ENCODE results near the gene LRP5.

LRP5 gene

DNA sequence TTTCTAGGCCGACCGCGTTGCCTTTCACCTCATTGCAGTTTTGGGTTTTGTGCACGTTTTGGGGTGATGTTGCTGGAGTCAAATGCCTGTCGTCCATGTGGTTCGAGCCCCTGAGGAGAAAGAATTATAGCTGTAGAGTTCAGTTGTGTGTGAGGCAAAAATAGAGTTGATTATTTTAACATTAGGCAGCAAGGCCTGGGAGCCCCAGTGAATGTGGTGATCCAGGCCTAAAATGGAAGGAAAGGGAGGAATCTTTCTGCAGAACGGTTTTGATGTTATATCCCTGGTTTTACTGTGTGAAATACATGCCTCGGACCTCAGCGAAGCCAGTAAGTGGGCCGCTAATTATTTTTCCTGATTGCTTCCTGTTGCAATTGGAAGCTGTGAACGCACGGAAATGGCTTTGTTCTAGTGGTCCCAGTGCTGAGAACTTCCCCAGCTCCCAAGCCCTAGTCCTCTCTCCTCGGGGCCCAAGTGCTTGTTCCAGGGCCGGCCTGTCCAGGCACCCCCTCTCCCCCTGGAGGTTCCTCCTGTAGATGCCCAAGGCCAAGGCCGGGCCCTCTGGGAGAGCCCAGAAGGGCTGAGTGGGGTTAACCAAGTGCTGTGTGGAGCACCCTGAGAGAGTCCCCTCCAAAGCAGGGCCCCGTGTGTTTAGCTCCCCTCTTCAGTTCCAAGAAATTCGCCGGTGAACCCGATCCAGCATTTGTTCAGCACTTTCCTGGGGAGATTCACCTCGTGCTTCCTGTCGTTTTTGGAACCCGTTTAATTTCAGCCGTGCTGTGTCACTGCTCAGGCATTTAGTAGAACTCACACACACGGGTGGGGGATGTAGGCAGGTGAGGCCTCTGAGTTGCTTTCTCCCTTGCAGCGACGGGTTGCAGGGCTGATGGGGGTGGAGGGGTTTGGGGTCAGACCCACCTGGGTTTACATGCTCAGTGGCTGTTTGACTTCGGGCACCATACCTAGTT is 2.1 kb downstream of the LRP5 start:
- no peak for DNase-seq (ENCODE audit: low read depth)
- H3K4me3 ChIP-seq (replicated peaks; ENCODE audit: low read depth, low read length): peak overlapping the region; percentile 67
- TF ChIP-seq, protein P1, sequence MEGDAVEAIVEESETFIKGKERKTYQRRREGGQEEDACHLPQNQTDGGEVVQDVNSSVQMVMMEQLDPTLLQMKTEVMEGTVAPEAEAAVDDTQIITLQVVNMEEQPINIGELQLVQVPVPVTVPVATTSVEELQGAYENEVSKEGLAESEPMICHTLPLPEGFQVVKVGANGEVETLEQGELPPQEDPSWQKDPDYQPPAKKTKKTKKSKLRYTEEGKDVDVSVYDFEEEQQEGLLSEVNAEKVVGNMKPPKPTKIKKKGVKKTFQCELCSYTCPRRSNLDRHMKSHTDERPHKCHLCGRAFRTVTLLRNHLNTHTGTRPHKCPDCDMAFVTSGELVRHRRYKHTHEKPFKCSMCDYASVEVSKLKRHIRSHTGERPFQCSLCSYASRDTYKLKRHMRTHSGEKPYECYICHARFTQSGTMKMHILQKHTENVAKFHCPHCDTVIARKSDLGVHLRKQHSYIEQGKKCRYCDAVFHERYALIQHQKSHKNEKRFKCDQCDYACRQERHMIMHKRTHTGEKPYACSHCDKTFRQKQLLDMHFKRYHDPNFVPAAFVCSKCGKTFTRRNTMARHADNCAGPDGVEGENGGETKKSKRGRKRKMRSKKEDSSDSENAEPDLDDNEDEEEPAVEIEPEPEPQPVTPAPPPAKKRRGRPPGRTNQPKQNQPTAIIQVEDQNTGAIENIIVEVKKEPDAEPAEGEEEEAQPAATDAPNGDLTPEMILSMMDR (IDR thresholded peaks at IDR 0.05; ENCODE audit: low read length, missing control alignments): no peak

- H3K4me3 ChIP-seq (replicated peaks; ENCODE audit: low read depth, low read length): peak overlapping the region; percentile 67
- TF ChIP-seq, protein P1 (IDR thresholded peaks at IDR 0.05; ENCODE audit: low read length, missing control alignments): no peak
- DNase-seq (ENCODE audit: low read depth): no peak
Observed at GRCh38 chr11:68315171-68315920, 3.0 kb downstream of the LRP5 start.

DNA sequence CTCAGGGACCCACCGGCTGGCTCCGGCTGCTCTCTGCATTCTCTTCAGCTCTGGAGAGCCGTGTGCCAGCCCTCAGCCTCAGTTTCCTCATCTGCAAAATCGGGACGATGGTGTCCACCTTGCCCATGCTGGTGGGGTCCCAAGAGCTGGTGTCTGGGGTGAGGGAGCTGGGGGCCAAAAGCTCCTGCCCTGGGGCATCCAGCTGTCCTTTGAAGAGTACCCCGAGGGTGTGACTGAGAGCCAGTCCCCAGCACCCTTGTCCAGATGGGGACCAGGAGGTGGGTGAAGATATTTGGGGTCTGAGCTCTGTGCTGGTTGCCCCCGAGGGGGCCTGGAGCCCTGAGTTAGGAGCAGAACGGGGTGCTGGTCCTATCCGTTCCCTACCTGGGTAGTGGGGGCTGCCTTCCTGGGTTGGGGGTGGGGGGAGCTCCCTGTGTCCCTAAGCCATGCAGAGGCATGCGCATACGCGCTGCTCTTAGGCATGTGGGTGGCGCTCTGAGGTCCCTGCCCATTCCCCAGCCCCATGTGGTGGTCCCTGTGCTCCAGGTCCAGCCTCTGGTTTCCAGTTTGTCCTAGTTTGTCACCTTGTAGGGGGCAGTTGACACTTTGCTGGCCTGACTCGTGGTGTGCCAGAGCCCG is 4.9 kb downstream of the LRP5 start:
- no peak overlapping the region for H3K4me3 ChIP-seq (replicated peaks; ENCODE audit: low read depth, low read length)
- DNase-seq (ENCODE audit: low read depth): no peak
- TF ChIP-seq, protein P1 (IDR thresholded peaks at IDR 0.05; ENCODE audit: low read length, missing control alignments): no peak

DNA sequence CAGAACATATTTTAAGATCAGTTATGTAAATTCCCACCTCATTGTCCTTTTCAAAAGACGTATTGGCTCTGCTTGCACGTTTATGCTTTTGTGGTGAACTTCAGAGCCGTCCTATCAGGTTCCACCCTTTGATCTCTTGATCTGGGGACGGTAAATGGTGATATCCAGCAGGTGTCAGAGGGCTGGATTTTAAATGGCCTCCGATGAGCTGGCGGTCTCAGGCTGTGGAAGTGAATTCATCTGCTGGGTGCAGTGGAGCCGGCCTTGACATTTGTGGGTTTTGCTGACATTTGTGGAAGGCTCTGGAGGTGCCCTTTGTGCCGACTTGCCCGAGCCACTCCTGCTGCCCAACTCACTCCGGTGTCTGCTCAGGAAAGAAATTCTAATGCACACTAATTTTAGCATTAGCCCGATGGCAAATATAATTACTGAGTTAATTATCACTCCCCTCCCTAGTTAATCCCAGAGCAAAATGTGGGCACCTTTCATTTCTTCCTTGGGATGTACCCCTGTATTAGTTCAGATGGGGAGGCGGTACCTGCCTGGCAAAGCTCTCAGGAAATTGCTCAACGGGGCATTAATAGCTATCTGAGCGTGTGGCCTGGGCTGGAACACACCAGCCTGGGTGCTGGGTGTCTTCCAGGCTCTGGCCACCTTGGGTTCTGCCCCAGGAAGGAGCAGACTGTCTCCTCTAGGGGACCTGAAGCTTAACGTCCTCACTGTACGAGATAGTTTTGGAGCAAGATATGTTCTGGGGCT is 9.1 kb downstream of the LRP5 start:
- TF ChIP-seq, protein P1 (IDR thresholded peaks at IDR 0.05; ENCODE audit: low read length, missing control alignments): no peak
- no peak overlapping the region for H3K4me3 ChIP-seq (replicated peaks; ENCODE audit: low read depth, low read length)
- DNase-seq (ENCODE audit: low read depth): no peak

DNA sequence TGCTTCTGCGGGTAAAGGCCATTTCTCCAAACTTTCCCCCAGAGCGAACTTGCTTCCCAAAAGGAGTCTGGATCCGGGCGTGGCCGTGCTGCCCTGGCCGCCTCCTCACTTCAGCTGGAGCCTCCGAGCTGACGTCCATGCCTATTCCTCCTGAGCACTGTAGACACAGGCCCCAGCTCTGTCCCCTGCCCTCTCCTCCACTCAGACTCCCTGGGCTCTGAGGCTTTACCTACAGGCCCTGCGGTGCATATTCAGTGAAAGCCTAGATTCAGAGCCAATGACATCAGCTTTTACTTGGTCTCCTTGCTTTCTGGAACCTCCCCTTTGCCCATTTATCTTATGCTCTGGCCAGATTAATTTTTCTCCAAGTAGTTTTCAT is 9.7 kb downstream of the LRP5 start:
- DNase-seq (ENCODE audit: low read depth): no peak
- no peak overlapping the region for H3K4me3 ChIP-seq (replicated peaks; ENCODE audit: low read depth, low read length)
- TF ChIP-seq, protein P1 (IDR thresholded peaks at IDR 0.05; ENCODE audit: low read length, missing control alignments): no peak

DNA sequence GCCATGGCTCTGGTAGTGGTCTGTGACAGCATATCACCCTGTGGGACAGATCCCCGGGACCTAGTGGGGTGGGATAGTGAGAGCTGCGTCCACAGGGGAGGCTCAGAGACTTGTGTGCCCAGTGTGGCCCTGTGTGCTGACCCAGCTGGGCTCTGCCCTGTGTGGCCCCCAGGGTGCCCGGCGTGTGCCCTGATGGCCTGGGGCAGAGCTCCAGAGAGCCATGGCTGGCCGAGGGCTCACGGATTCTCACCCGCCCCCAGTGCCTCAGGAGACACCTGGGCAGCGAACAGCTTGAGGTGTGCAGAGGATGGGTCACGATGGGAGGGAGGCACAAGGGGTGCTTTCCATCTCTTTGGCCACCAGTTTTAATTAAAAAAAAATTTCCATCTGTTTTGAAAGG is 11.8 kb downstream of the LRP5 start:
- TF ChIP-seq, protein P1 (IDR thresholded peaks at IDR 0.05; ENCODE audit: low read length, missing control alignments): no peak
- H3K4me3 ChIP-seq (replicated peaks; ENCODE audit: low read depth, low read length): no peak overlapping the region
- DNase-seq (ENCODE audit: low read depth): no peak

All from fibroblast of pulmonary artery (primary cell).